Lower leg skin (tissue), 3 donors: Measurements from ENCODE around the gene SPOCK1.

Source experiments
- POLR2A ChIP-seq, 2 donors: fragments of 450-650 bp; IDR thresholded peaks; one replicate each; pipeline ENCODE4 v1.6.1; 2016 to 2017; ENCODE audit warnings: antibody characterized with exemption in 2 of 2, mild to moderate bottlenecking in 1 of 2, moderate library complexity in 1 of 2
- TF ChIP-seq, protein P1 (sequence below), 3 donors: fragments of 450-650 bp; IDR thresholded peaks; one replicate each; pipeline ENCODE4 v1.5.1; 2016; ENCODE audit warnings: antibody characterized with exemption in 3 of 3, mild to moderate bottlenecking in 3 of 3, moderate library complexity in 2 of 3

DNA sequence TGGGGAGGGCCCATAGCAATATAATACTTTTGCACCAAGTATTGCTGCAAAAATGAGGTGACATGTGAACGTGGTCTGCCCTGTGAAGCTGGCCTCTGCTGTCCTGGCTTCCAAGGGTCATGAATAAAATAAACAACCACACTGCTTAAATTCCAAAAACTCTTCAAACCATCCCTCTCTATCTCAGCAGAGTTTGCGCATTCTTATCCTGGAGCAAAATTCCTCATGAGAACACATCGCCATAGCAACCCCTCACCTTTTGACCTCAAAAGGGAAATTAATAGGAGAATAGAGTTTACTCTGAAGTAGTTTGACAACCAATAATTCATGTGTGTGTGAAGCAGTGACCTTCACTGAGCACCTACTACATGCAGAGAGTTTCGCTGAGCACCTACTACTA, 342.9 kb downstream of the SPOCK1 start:
- TF ChIP-seq, protein P1, sequence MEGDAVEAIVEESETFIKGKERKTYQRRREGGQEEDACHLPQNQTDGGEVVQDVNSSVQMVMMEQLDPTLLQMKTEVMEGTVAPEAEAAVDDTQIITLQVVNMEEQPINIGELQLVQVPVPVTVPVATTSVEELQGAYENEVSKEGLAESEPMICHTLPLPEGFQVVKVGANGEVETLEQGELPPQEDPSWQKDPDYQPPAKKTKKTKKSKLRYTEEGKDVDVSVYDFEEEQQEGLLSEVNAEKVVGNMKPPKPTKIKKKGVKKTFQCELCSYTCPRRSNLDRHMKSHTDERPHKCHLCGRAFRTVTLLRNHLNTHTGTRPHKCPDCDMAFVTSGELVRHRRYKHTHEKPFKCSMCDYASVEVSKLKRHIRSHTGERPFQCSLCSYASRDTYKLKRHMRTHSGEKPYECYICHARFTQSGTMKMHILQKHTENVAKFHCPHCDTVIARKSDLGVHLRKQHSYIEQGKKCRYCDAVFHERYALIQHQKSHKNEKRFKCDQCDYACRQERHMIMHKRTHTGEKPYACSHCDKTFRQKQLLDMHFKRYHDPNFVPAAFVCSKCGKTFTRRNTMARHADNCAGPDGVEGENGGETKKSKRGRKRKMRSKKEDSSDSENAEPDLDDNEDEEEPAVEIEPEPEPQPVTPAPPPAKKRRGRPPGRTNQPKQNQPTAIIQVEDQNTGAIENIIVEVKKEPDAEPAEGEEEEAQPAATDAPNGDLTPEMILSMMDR (IDR thresholded peaks at IDR 0.05) = no peak
- no peak for TF ChIP-seq POLR2A (IDR thresholded peaks at IDR 0.05)
